GM21786 (cell line): ENCODE measurements around the gene ENTR1.

Experiments used
- ATAC-seq: cut with Tn5 transposase; IDR thresholded peaks from one replicate; pipeline ENCODE4 v1.9.1; 2021; ENCODE audit not compliant: unreplicated experiment

ENTR1 gene

GRCh38 chr9:136398286-136398685 is 12.1 kb downstream of the ENTR1 start:
- no peak for ATAC-seq

GRCh38 chr9:136397643-136398042 is 12.8 kb downstream of the ENTR1 start:
- no peak for ATAC-seq

- no peak for ATAC-seq
Measured at GRCh38 chr9:136396219-136396515, 14.2 kb downstream of the ENTR1 start.

GRCh38 chr9:136395345-136396218 is 14.8 kb downstream of the ENTR1 start:
- no peak for ATAC-seq

- ATAC-seq, result no peak
Measured at GRCh38 chr9:136395020-136395340, 15.4 kb downstream of the ENTR1 start.

- no peak for ATAC-seq
Measured at GRCh38 chr9:136394312-136395019, 15.9 kb downstream of the ENTR1 start.

GRCh38 chr9:136393531-136393930 is 16.9 kb downstream of the ENTR1 start:
- no peak for ATAC-seq

- ATAC-seq, result no peak
Measured at GRCh38 chr9:136392538-136393449, 17.6 kb downstream of the ENTR1 start.

GRCh38 chr9:136391737-136392537 is 18.5 kb downstream of the ENTR1 start:
- ATAC-seq, result no peak

- no peak for ATAC-seq
Measured at GRCh38 chr9:136389396-136389795, 21.0 kb downstream of the ENTR1 start.

GRCh38 chr9:136387217-136387616 is 23.2 kb downstream of the ENTR1 start:
- ATAC-seq, result no peak

- no peak for ATAC-seq
Measured at GRCh38 chr9:136386018-136386417, 24.4 kb downstream of the ENTR1 start.

GRCh38 chr9:136385015-136385414 is 25.4 kb downstream of the ENTR1 start:
- ATAC-seq, result no peak

- ATAC-seq, result no peak
Measured at GRCh38 chr9:136383436-136383835, 27.0 kb downstream of the ENTR1 start.

- no peak for ATAC-seq
Measured at GRCh38 chr9:136381966-136382513, 28.4 kb downstream of the ENTR1 start.

- no peak for ATAC-seq
Measured at GRCh38 chr9:136381311-136381710, 29.1 kb downstream of the ENTR1 start.

- ATAC-seq, result no peak
Measured at GRCh38 chr9:136380381-136380780, 30.0 kb downstream of the ENTR1 start.

GRCh38 chr9:136379891-136380290 is 30.5 kb downstream of the ENTR1 start:
- ATAC-seq, result no peak

- ATAC-seq, result no peak
Measured at GRCh38 chr9:136379401-136379800, 31.0 kb downstream of the ENTR1 start.

- ATAC-seq, result no peak
Measured at GRCh38 chr9:136379003-136379287, 31.5 kb downstream of the ENTR1 start.
